ENCODE measurements around the gene IL1RL2. TPM values are rescaled to one million over a fixed set of nuclear protein-coding genes. Genes with fewer than 3 reads are reported as not detected.

The IL1RL2 gene
- total RNA-seq, 2 donors from 2014 or later = 1.4 to 1.9 TPM

- Mint-ChIP-seq H3K4me1 (ENCODE audit: low read depth) (peaks cover 74% of the 10 kb centered on the region), H3K36me3 (ENCODE audit: insufficient read depth in 2 of 2) (peaks cover 0 to 6% of the 10 kb centered on the region in 2 donors), H3K27ac (peak overlapping the region; percentile 76), H3K4me3 (peak overlapping the region; percentile 61 to 79), H3K27me3 (ENCODE audit: low read depth) (no peaks in the 10 kb centered on the region), H3K9me3 (peaks cover 0 to under 1% of the 10 kb centered on the region in 2 donors)
- DNase-seq (no peak), ATAC-seq (replicated peaks in 1 of 2) (no peak)
Observed at GRCh38 chr2:102238778-102239177, 52.0 kb downstream of the IL1RL2 start.

GRCh38 chr2:102239344-102239743 is 52.5 kb downstream of the IL1RL2 start:
- H3K9me3 Mint-ChIP-seq = no peaks in the 10 kb centered on the region
- no peak for DNase-seq
- no peaks in the 10 kb centered on the region for H3K27me3 Mint-ChIP-seq (ENCODE audit: low read depth)
- ATAC-seq (replicated peaks in 1 of 2) = no peak
- H3K4me1 Mint-ChIP-seq (ENCODE audit: low read depth) = peaks cover 68% of the 10 kb centered on the region
- peaks cover 0 to 2% of the 10 kb centered on the region in 2 donors for H3K36me3 Mint-ChIP-seq (ENCODE audit: insufficient read depth in 2 of 2)
- peak overlapping the region; percentile 76 for H3K27ac Mint-ChIP-seq
- peak overlapping the region; percentile 61 to 79 for H3K4me3 Mint-ChIP-seq

GRCh38 chr2:102240640-102241370 is 54.0 kb downstream of the IL1RL2 start:
- peaks cover 0 to 2% of the 10 kb centered on the region in 2 donors for H3K36me3 Mint-ChIP-seq (ENCODE audit: insufficient read depth in 2 of 2)
- H3K4me1 Mint-ChIP-seq (ENCODE audit: low read depth) = peaks cover 53% of the 10 kb centered on the region
- H3K27ac Mint-ChIP-seq = peak overlapping the region; percentile 96
- peak; percentile 86 to 92 for ATAC-seq (replicated peaks in 1 of 2)
- no peaks in the 10 kb centered on the region for H3K9me3 Mint-ChIP-seq
- no peaks in the 10 kb centered on the region for H3K27me3 Mint-ChIP-seq (ENCODE audit: low read depth)
- DNase-seq = peak; percentile 91 to 94
- H3K4me3 Mint-ChIP-seq = peak overlapping the region; percentile 38 to 67

- no peak for ATAC-seq (replicated peaks in 1 of 2)
- Mint-ChIP-seq H3K27ac (no peak overlapping the region), H3K4me1 (ENCODE audit: low read depth) (peaks cover 44% of the 10 kb centered on the region), H3K27me3 (ENCODE audit: low read depth) (no peaks in the 10 kb centered on the region), H3K36me3 (ENCODE audit: insufficient read depth in 2 of 2) (peaks cover 0 to 2% of the 10 kb centered on the region in 2 donors), H3K4me3 (no peak overlapping the region), H3K9me3 (no peaks in the 10 kb centered on the region)
- no peak for DNase-seq
Observed at GRCh38 chr2:102241616-102242305, 54.9 kb downstream of the IL1RL2 start.

GRCh38 chr2:102245266-102246151 is 58.7 kb downstream of the IL1RL2 start:
- Mint-ChIP-seq H3K27me3 (ENCODE audit: low read depth) (no peaks in the 10 kb centered on the region), H3K4me3 (no peak overlapping the region), H3K4me1 (ENCODE audit: low read depth) (peaks cover 8% of the 10 kb centered on the region), H3K9me3 (no peaks in the 10 kb centered on the region), H3K27ac (no peak overlapping the region), H3K36me3 (ENCODE audit: insufficient read depth in 2 of 2) (no peaks in the 10 kb centered on the region)
- ATAC-seq (replicated peaks in 1 of 2) (no peak), DNase-seq (no peak)

- peaks cover 45% of the 10 kb centered on the region for H3K4me1 Mint-ChIP-seq (ENCODE audit: low read depth)
- ATAC-seq (replicated peaks in 1 of 2) = no peak
- peaks cover 2 to 3% of the 10 kb centered on the region in 2 donors for H3K36me3 Mint-ChIP-seq (ENCODE audit: insufficient read depth in 2 of 2)
- H3K27ac Mint-ChIP-seq = no peak overlapping the region
- DNase-seq = no peak
- H3K9me3 Mint-ChIP-seq = peaks cover 0 to 2% of the 10 kb centered on the region in 2 donors
- H3K4me3 Mint-ChIP-seq = no peak overlapping the region
- H3K27me3 Mint-ChIP-seq (ENCODE audit: low read depth) = peaks cover 6% of the 10 kb centered on the region
Observed at GRCh38 chr2:102250278-102250821, 63.5 kb downstream of the IL1RL2 start.

- H3K27me3 Mint-ChIP-seq (ENCODE audit: low read depth) = peaks cover 6% of the 10 kb centered on the region
- ATAC-seq (replicated peaks in 1 of 2) (peak; percentile 56 to 60), DNase-seq (peak; percentile 67 to 83)
- H3K27ac Mint-ChIP-seq = peak overlapping the region; percentile 85
- peak overlapping the region; percentile 76 to 89 for H3K4me3 Mint-ChIP-seq
- peaks cover 2 to 6% of the 10 kb centered on the region in 2 donors for H3K36me3 Mint-ChIP-seq (ENCODE audit: insufficient read depth in 2 of 2)
- H3K4me1 Mint-ChIP-seq (ENCODE audit: low read depth) = peaks cover 52% of the 10 kb centered on the region
- H3K9me3 Mint-ChIP-seq = peaks cover 0 to 2% of the 10 kb centered on the region in 2 donors
Observed at GRCh38 chr2:102251042-102251848, 64.4 kb downstream of the IL1RL2 start.

- Mint-ChIP-seq H3K4me3 (peak overlapping the region; percentile 17 to 88), H3K4me1 (ENCODE audit: low read depth) (peaks cover 58% of the 10 kb centered on the region), H3K9me3 (peaks cover 1 to 2% of the 10 kb centered on the region in 2 donors), H3K27ac (no peak overlapping the region), H3K27me3 (ENCODE audit: low read depth) (peaks cover 6% of the 10 kb centered on the region), H3K36me3 (ENCODE audit: insufficient read depth in 2 of 2) (peaks cover 2 to 8% of the 10 kb centered on the region in 2 donors)
- DNase-seq (no peak), ATAC-seq (replicated peaks in 1 of 2) (no peak)
Observed at GRCh38 chr2:102251849-102252203, 65.0 kb downstream of the IL1RL2 start.

GRCh38 chr2:102252236-102252635 is 65.4 kb downstream of the IL1RL2 start:
- Mint-ChIP-seq H3K9me3 (peaks cover 1 to 2% of the 10 kb centered on the region in 2 donors), H3K27me3 (ENCODE audit: low read depth) (peaks cover 6% of the 10 kb centered on the region), H3K4me3 (peak overlapping the region; percentile 70 to 88), H3K4me1 (ENCODE audit: low read depth) (peaks cover 62% of the 10 kb centered on the region), H3K27ac (peak overlapping the region; percentile 96), H3K36me3 (ENCODE audit: insufficient read depth in 2 of 2) (peaks cover 2 to 8% of the 10 kb centered on the region in 2 donors)
- ATAC-seq (replicated peaks in 1 of 2) (no peak), DNase-seq (no peak)

- peaks cover 6% of the 10 kb centered on the region for H3K27me3 Mint-ChIP-seq (ENCODE audit: low read depth)
- peak; percentile 41 to 48 for DNase-seq
- peaks cover 1 to 2% of the 10 kb centered on the region in 2 donors for H3K9me3 Mint-ChIP-seq
- peaks cover 2 to 8% of the 10 kb centered on the region in 2 donors for H3K36me3 Mint-ChIP-seq (ENCODE audit: insufficient read depth in 2 of 2)
- peak overlapping the region; percentile 70 to 88 for H3K4me3 Mint-ChIP-seq
- H3K27ac Mint-ChIP-seq = peak overlapping the region; percentile 96
- ATAC-seq (replicated peaks in 1 of 2) = peak; percentile 74 to 81
- peaks cover 72% of the 10 kb centered on the region for H3K4me1 Mint-ChIP-seq (ENCODE audit: low read depth)
Observed at GRCh38 chr2:102253140-102253752, 66.4 kb downstream of the IL1RL2 start.

GRCh38 chr2:102253753-102254150 is 66.9 kb downstream of the IL1RL2 start:
- H3K27ac Mint-ChIP-seq = peak overlapping the region; percentile 96
- peaks cover 4% of the 10 kb centered on the region in 2 donors for H3K9me3 Mint-ChIP-seq
- peaks cover 5 to 11% of the 10 kb centered on the region in 2 donors for H3K36me3 Mint-ChIP-seq (ENCODE audit: insufficient read depth in 2 of 2)
- ATAC-seq (replicated peaks in 1 of 2) (no peak), DNase-seq (no peak)
- H3K27me3 Mint-ChIP-seq (ENCODE audit: low read depth) = peaks cover 6% of the 10 kb centered on the region
- peak overlapping the region; percentile 70 to 88 for H3K4me3 Mint-ChIP-seq
- peaks cover 76% of the 10 kb centered on the region for H3K4me1 Mint-ChIP-seq (ENCODE audit: low read depth)

All from activated T-cell treated with anti-CD3 and anti-CD28 coated beads, Interleukin-2, amount 50 U/mL, for 72 hours (primary cell).